ENCODE measurements around the gene NDUFS3.
A peak's percentile ranks its signal among the peaks of the same experiment; 100 is the strongest.

Gene NDUFS3

GRCh38 chr11:47589977-47590861 is 11.3 kb downstream of the NDUFS3 start:
- DNase-seq (ENCODE audit: low read depth), result no peak

- DNase-seq (ENCODE audit: low read depth), result no peak
Observed at GRCh38 chr11:47591764-47592163, 12.9 kb downstream of the NDUFS3 start.

GRCh38 chr11:47592251-47592650 is 13.4 kb downstream of the NDUFS3 start:
- DNase-seq (ENCODE audit: low read depth), result no peak

GRCh38 chr11:47592970-47593369 is 14.1 kb downstream of the NDUFS3 start:
- DNase-seq (ENCODE audit: low read depth), result no peak

GRCh38 chr11:47593492-47593933 is 14.6 kb downstream of the NDUFS3 start:
- no peak for DNase-seq (ENCODE audit: low read depth)

GRCh38 chr11:47593934-47594855 is 15.3 kb downstream of the NDUFS3 start, which contains the start of gene C1QTNF4:
Gene C1QTNF4 (minus strand): TSS chr11:47594411. CDS start chr11:47590810, 3,601 bp downstream.
- DNase-seq (ENCODE audit: low read depth), result no peak

GRCh38 chr11:47595029-47595428 is 16.2 kb downstream of the NDUFS3 start:
- no peak for DNase-seq (ENCODE audit: low read depth)

GRCh38 chr11:47595967-47596366 is 17.1 kb downstream of the NDUFS3 start:
- no peak for DNase-seq (ENCODE audit: low read depth)

- DNase-seq (ENCODE audit: low read depth), result no peak
Observed at GRCh38 chr11:47599902-47600301, 21.0 kb downstream of the NDUFS3 start.

GRCh38 chr11:47603295-47603694 is 24.4 kb downstream of the NDUFS3 start:
- no peak for DNase-seq (ENCODE audit: low read depth)

GRCh38 chr11:47605921-47606320 is 27.0 kb downstream of the NDUFS3 start:
- DNase-seq (ENCODE audit: low read depth), result no peak

- no peak for DNase-seq (ENCODE audit: low read depth)
Observed at GRCh38 chr11:47606731-47607130, 27.9 kb downstream of the NDUFS3 start.

- peak; percentile 68 for DNase-seq (ENCODE audit: low read depth)
Observed at GRCh38 chr11:47607380-47607779, 28.5 kb downstream of the NDUFS3 start.

GRCh38 chr11:47609675-47610074 is 30.8 kb downstream of the NDUFS3 start:
- no peak for DNase-seq (ENCODE audit: low read depth)

GRCh38 chr11:47611348-47611794 is 32.5 kb downstream of the NDUFS3 start:
- DNase-seq (ENCODE audit: low read depth), result no peak

GRCh38 chr11:47615249-47615648 is 36.4 kb downstream of the NDUFS3 start:
- DNase-seq (ENCODE audit: low read depth), result no peak

- DNase-seq (ENCODE audit: low read depth), result no peak
Observed at GRCh38 chr11:47616726-47617416, 38.0 kb downstream of the NDUFS3 start.

- DNase-seq (ENCODE audit: low read depth), result no peak
Observed at GRCh38 chr11:47617417-47617809, 38.5 kb downstream of the NDUFS3 start.

GRCh38 chr11:47620836-47621378 is 42.0 kb downstream of the NDUFS3 start:
- no peak for DNase-seq (ENCODE audit: low read depth)

GRCh38 chr11:47626234-47626633 is 47.4 kb downstream of the NDUFS3 start:
- no peak for DNase-seq (ENCODE audit: low read depth)

- no peak for DNase-seq (ENCODE audit: low read depth)
Observed at GRCh38 chr11:47628026-47628425, 49.2 kb downstream of the NDUFS3 start.

GRCh38 chr11:47631473-47631872 is 52.6 kb downstream of the NDUFS3 start:
- DNase-seq (ENCODE audit: low read depth), result no peak

Data from HS-5 (cell line).